EH (cell line): ENCODE results near the gene TTC13.

ENCODE experiments used
- DNase-seq: peaks from one replicate; pipeline ENCODE4 v3.0.0-alpha.2; 2015; ENCODE audit warnings: low read depth

TTC13 gene

DNA sequence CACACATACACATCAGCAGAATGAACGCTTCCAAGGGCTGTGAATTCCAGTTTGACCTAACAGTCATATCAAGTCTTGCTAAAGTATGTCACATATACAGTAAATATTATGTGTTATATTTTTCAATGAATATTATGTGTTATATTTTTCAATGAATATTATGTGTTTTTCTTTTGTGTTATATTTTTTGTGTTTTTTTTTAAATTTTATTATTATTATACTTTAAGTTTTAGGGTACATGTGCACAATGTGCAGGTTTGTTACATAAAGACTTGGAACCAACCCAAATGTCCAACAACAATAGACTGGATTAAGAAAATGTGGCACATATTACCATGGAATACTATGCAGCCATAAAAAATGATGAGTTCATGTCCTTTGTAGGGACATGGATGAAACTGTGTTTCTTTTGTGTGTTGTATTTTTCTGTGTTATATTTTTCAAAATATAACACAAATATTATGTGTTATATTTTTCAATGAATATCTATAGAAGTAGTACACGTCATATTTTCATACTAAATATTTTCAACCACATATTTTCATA is 35.5 kb downstream of the TTC13 start:
- no peak for DNase-seq

DNA sequence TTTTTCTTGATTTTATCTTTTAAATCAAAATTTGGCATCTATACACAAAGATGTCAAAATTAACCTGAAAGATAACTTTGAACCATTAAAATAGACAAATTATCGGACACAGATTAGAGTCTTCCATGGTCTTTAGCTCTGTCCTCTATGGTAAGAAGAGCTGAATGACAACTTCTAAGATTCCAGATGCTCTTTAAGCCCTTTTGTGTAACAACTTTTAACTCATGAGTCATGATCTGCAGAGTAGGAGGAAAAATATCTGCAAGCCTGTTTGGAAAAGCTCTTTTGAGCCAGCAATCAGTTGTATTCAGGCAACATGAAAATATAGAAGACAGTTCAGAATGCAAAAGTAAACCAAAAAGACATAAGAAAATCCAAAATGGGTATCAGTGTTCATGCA is 37.8 kb downstream of the TTC13 start:
- peak; percentile 56 for DNase-seq

DNA sequence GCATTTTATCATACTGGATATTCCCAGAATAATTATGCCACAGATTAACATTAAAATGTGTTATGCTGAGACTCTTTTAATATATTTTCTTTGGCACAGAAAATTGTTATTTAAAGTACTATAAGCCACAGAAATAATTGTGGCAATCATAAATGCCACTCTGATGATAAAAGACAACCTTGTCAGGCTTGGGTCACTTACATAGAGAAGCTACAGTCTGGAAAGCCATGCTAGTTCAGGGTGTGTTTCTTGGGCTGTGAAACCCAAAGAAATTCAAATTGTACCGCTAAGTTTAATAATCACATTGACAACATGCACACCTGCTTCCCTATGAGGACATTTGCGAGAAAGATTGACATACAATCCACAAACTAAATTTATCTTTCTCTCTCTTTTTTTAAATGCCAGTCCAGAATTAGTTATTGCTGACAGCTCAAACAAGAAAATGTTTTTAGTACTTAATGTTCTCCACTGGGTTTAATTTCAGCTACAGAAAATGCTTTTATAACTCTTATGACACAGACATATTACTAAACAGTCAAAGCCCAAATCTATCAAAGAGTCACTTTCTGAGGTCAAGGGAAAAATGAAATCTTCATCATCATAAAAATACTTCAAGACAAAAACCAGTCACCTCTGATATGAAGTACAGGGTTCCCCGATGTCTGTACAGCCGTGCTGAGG is 38.7 kb downstream of the TTC13 start:
- peak; percentile 55 for DNase-seq

DNA sequence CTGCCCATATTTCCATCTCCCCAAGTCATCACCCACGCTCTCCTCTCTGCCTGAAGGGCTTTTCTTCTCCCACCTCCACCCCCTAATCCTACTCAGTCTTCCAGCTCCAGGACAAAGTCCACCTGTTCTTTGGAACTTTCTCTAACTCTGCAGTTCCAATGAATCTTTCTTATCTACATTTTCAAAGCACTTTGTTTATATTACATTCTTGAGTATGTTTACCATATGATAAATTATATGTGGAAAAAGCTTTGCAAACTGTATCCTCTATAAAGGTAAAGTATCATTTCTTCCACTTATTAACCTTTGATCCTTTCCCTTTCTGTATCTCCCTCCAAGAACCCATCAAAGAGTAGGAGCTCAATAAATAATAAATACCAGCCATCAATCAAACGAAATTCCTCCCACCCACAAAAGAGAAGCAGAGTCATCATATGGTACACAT is 39.7 kb downstream of the TTC13 start:
- DNase-seq: no peak

DNA sequence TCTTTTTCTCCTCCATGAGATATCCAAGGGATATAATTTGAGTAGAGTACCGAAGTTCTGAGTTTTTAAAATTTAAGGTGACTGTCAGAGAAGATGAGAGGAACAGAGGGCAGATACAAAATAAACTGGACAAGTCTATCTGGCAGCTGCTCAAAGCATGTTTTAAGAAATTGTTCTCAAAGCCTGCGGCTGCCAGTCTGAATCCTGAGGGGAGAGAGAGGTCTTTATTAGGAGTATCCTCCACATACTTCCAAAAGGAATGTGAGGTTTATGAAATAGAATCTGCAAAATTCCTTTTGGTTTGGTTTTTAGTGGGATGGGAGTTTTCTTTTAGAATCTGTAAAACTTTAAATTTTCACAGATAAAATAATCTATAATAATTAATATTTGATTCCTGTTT is 41.3 kb downstream of the TTC13 start:
- DNase-seq: peak; percentile 73

DNA sequence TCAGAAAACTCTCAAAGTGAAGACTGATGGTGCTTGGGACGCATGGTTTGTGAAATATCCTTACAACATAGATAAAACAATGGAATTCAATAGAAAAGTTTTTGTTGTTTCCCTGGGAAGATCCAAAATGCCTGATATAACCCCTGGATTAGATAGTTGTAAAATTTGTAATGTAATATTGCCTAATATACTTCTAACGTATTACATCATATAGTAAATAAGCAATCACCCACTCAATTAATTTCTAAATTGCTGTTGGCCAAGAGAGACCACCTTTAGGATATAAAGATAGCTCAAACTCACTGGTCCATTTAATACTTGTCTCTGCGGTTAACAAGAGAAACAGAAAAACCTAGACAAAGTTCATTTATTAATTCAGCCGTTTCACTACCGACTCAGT is 42.2 kb downstream of the TTC13 start:
- no peak for DNase-seq

DNA sequence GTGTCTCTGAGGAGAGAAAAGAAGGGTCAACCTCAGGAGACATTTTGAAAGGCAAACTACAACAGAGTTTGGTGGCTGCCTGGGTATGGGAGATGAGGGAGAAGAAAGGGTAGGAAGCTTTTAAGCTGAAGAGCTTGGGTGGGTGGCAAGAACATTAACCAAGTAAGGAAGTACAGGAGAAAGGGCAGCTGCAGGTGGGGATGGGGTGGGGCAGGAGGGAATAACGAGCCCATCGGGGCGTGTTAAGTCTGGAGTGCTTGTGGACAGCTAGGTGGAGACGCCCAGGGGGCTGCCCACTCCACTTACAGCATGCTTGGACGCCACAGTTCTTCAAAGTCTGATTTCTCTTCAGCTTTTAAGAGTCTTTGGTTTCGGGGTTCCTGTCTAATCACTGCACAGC is 42.8 kb downstream of the TTC13 start:
- no peak for DNase-seq

DNA sequence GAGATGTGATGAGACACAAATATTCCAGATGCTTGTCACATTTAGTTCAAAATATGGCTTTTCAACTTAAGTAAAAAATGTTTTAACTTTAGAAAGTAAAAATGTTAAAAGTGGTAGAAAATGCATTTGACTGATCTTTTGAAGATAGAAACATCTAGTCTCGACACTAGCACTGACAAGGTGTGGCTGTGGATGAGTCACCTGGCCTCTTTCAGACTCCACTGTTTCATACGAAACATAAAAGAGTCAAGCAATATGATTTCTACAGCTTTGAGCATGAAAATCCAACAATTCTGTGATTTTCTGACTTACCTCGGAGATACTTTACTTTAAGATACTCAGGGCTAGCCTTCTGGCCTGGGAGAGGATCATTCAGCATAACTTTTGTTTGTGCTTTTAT is 47.7 kb downstream of the TTC13 start:
- no peak for DNase-seq

DNA sequence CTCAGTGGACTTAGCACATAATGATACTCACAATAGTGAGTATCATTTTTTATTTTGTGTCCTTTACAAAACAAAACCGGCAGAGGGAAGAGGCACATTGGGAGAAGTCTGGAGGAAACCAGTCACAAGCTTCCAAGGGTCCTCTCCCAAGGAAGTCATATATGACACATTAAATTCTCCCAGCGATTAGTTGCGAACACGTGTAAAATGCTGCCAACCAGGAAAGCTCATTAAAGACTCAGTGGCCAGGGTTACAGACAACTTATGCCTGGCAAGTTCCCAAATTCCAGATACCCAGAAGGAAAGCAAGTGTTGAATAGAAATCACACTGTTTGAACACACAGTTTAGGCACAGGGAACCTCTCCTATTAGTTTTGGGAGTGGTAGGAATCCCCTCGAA is 52.5 kb downstream of the TTC13 start:
- DNase-seq: no peak

DNA sequence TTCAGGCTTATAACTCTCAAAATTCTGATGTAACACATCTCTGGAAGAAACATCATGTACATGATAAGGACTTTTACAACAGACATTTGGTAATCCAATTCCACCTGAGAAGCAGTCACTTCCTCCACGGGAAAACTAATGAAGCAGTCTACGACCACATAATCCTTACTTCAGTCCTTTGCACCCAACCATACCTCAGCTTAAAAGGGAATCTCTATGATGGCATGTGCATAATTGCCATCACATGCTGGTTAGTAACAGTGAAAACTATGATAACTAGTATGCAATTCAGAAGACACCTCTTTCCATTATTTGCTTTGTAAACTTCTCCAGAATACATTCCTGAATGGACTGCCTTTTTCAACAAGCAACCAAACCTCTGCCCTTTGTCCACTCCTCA is 53.1 kb downstream of the TTC13 start:
- no peak for DNase-seq

DNA sequence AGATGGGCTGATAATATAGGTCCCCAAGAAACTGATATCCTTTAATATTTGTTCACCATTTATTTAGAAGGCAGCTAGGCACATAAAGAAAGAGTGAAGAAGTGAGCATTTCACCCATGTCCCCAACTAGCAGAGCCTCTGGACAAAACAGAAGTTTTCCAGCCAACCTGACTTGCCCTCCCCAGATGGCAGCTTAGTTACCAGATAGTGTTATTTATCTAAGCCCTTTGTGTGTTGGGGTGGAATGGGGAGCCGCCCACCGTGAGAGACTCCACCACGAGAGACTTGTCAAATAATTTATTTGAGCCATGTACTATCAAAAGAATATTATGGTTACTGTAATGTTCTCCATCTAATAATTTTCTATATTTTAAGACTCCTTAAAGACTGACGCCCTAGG is 55.5 kb downstream of the TTC13 start:
- no peak for DNase-seq

DNA sequence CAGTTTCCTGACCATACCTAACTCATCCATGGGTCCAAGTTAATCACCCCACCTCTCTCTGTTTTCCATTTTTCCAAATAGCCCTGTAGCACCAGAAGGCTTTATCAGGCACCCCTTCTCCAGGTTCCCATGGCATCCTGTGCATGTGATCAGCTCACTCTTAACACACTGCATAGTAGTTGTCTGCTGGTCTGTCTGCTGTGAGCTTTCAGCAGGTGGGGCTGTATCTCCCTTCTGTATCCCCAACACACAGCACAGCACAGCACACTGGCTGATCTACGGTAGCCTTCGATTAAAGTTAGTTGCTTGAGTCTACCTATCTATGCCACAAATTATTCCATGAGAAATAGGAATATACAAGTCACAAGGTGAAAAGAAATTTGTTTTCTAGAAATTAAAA is 56.0 kb downstream of the TTC13 start:
- peak; percentile 33 for DNase-seq

DNA sequence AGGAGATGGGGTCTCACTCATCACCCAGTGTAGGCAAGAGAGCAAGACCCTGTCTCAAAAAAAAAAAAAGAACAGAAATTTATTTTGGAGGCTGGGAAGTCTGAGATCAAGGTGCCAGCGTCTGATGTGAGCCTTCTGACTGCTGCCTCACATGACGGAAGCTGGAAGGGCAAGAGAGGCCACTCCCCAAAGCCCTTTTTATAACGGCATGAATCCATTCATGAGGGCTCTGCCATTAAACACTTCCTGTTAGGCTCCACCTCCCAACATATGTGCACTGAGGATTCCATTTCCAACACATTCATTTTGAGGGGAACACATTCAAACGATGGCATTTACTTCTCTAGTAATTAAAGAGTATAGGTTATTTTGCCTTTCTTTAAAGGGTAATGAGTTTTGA is 59.5 kb downstream of the TTC13 start:
- no peak for DNase-seq

DNA sequence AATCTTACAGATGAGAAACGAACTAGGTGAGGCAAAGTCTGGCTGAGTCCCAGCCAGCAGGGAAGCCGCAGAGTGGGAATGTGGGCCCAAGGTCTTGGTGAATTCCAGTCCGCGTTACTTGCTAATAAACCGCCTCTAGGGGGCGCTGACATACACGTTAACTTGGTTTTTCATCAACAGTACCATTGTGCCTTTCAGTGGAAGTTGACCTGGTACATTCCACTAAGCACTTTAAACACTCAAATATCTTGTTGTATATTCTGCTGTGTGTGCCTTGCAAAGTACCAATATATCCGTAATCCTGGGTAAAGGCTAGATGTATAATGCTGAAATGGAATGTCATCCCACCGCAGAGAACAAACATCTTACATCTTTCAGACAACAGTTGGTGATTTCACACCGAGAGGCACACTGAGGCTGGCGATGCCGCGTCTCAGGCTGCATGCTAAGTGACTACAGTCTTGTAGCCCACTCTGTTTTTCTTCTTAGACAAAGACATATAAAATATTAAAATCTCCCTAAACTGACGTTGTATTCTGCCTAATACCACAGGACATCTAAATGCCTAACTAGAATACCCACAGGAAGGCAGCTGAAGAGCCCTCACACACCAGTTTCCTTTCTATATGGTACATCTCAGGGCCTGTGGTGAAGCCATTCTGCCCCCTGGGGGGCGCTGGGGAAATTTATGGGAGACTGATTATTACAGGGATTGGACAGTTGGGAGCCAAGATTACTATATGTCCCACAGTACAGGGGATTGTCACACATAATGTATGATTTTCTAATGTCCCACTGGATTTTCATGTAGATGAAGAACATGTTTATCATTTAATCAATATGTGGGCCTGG is 61.2 kb downstream of the TTC13 start:
- DNase-seq: peak; percentile 75

DNA sequence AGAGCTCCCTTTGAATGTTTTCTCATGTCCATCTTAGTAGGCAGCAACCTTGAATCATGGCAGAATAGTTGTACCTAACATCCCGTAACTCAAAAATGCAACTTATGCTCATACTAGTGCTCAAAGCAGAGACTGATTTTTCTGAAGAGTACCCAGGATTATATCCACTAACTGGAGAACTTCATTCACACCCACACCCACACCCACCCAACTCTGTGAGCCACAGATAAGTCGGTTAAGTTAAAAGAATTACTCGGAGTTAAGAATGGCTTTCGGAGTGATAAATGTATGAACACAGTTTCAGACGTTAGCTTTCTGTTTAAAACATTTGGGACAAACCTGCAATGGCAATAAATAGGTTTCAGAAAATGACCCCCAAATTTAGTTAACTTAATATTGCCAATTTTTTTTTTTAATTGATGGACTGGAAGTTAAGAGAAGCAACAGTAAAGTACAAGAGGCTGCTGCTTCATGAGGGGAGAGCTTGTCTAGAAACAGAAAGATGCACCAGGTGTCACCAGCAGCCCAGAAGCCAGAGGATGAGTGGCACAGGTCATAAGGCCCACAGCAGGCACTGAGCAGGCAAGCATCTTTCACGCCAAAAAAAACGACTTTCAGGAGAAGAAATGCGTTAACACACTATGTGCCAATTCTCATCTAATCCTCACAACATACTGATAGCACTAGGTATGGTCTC is 61.9 kb downstream of the TTC13 start:
- no peak for DNase-seq

DNA sequence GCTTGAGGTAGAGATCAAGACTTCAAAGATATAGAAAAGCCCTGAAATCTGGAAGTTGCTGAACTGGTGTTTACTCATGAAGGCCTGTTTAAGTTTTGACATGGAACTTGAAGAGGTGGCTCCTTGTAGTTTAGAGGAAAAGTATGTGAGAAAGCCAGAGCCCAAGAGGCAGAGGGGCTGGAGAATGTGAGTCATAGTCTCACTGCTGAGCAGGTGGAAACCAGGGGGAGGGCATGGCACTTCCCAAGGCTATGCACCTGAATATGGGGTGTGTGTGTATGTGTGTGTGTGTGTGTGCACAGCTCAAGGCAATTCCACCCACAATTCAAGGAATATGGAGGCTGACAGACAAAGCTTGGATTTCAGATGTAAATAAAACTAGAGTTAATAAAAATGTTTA is 63.6 kb downstream of the TTC13 start:
- DNase-seq: peak; percentile 14

DNA sequence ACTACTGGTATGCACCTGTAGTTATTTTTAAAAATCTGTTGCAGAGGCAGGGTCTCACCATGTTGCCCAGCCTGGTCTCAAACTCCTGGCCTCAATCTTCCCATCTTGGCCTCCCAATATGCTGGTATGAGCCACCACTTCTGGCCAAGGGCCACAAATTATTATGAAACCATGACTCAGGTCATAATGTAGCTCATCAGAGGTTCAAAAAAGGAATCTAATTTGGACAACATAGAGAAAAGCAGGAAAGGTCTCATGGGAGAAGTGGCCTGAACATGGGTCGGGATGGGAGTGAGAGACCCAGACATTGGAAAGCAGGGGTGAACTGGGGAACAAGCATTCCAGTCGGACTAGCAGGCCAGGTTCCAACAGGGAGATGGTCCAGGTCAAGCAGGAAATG is 65.2 kb downstream of the TTC13 start:
- DNase-seq: peak; percentile 64

DNA sequence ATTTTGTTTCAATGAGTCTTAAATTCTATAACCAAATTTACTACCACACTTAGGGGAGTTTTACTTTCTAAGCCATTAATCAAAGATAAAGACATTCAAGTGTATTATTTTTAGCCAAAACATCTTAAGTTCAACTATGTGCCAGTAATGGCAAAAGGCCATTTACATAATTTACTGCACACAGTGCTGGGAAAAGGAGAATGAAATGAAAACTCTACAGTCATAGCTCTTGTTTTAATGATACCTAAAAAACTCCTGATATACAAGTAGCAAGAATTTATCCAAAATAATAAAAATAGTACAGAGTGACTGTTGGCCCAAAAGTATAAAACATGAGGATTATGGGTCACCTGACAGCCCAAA is 67.9 kb downstream of the TTC13 start:
- peak; percentile 45 for DNase-seq

DNA sequence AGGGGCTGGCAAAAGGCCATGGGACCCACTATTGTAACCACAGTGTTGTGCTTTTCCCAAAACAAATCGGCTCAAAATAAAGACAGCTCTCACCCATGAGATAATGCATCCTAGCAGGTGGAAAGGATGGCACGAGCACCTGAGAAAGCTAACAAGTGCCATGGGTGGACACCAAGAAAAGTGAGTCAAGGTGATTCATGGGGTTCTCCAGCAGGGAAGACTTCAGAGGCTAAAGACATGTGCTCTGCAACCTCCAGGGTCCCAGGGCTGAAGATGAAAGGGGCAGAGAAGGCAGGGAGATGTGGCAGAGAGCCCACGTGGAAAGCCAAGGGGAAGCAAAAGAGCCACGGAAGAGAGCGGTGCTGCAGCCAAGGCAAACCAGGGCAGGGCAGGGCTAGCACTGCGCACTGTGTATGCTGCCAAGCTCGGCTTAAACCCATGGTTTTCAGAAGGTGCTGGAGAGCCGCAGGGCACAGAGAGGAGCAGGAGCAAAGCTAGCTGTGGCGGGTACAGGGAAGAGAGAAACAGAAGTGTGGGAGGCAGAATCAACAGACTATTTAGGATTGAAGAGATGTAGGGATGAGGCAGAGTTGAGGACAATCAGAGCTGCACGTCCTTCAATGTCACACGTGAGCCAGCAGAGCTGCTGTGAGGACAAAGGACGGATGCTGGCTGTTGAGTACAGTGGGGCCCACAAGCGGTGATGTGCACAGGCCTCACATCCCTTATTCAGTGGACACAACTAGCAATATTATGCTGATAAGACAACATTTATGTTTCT is 68.5 kb downstream of the TTC13 start:
- DNase-seq: no peak

DNA sequence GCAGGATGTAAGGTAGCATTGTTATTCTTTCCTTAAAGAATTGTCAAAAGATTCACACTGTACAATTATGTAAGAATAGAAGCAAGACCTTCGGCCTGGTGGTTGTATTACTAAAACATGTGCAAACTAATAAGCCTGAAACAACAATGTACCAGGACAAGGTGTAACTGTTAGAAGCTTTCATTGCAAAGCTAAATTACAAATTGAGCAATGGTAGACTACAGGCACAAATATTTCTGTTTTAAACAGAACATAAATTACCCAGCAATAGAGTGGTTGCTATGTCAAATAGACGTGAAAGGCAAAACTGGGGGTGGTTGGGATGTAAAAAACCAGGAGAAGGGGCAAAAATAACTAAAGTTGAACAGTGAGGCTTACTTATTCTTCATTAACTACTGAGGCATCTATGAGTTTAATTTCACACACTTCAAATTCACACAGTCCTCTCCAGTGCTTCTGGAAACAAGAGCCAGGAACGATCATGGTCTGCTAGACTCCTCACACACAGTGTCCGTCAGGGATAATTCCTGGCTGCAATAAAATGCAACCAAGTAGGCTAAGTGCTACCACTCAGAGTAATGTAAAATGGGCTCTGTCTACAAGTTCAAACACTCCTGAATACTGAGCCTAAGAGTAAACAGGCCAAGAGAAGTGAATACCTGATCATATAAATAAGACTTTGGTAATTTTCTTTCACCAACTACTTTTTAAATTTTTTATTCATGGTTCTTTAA is 71.0 kb downstream of the TTC13 start:
- DNase-seq: no peak

DNA sequence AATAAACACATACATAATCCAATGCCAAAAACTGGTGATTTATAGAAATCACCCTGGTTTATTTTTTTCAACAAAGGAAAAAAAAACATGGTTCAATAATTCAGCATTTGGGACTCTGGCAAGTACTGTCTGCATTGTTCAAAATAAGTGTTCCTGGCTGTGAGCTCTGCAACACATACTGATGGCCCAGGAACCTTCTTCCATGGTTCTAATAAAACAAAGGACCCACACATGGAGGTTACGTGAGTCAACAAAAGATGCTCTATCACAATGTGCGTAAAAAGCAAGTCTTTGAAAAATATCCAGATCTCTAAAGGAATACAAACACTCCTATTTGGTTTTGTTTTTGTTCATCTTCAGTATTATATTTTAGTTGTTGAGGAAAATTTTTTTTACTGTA is 72.4 kb downstream of the TTC13 start:
- no peak for DNase-seq
